NCI-H1048 (cell line): ENCODE measurements around the gene UBR3.
"Not testable (repeated sequence)": the region's sequence is repeated elsewhere in the genome, so short reads cannot be mapped to it uniquely, and the experiment has no call there.

Experiments used
- DNase-seq: peaks from one replicate; lab custom pipeline; 2025; lab: John Stamatoyannopoulos, UW

Gene UBR3

GRCh38 chr2:170113168-170113894 lies 286.1 kb downstream of the UBR3 start:
- DNase-seq: no peak

- DNase-seq: no peak
Measured at GRCh38 chr2:170115501-170116229, 288.4 kb downstream of the UBR3 start.

DNA sequence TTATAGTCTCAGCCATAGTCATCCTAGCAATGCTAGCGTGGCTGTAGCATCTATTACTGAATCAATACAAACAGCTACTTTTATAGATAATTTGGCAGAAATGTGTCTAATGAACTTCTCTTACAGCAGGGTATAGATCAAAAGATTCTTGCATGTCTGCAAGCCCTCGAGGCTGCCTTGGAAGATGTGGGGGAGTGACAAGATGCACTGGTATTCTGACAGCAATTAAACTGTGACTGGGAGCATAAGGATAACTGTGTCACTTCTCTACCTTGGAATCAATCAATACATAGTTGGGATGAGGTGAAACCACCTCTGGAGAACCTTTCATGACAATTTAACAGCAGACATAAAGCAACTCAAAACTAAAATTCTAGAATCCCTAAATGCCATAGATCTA lies 291.4 kb downstream of the UBR3 start:
- DNase-seq: no peak

- not testable (repeated sequence) for DNase-seq
Measured at GRCh38 chr2:170119326-170119725, 292.1 kb downstream of the UBR3 start.

GRCh38 chr2:170121689-170122088 lies 294.4 kb downstream of the UBR3 start:
- DNase-seq: no peak

GRCh38 chr2:170122883-170123547 lies 295.8 kb downstream of the UBR3 start:
- no peak for DNase-seq

- DNase-seq: no peak
Measured at GRCh38 chr2:170123593-170123992, 296.3 kb downstream of the UBR3 start.

GRCh38 chr2:170126138-170126728 lies 299.0 kb downstream of the UBR3 start:
- DNase-seq: not testable (repeated sequence)
